ENCODE measurements around the gene MAST3. TPM values are rescaled to one million over a fixed set of nuclear protein-coding genes. Genes with fewer than 3 reads are reported as not detected.
"Not testable (repeated sequence)": the region's sequence is repeated elsewhere in the genome, so short reads cannot be mapped to it uniquely, and the experiment has no call there.

The MAST3 gene
- total RNA-seq, 1 donor from 2014 or later, result 3.2 TPM

- no peak for ATAC-seq
Measured at GRCh38 chr19:18141031-18141430, 43.5 kb downstream of the MAST3 start.

GRCh38 chr19:18143902-18144301, 46.3 kb downstream of the MAST3 start:
- no peak for ATAC-seq

GRCh38 chr19:18144361-18144760, 46.8 kb downstream of the MAST3 start:
- peak; percentile 4 for ATAC-seq

- ATAC-seq, result no peak
Measured at GRCh38 chr19:18144906-18145305, 47.3 kb downstream of the MAST3 start.

- ATAC-seq, result no peak
Measured at GRCh38 chr19:18145391-18145999, 47.9 kb downstream of the MAST3 start.

- ATAC-seq, result no peak
Measured at GRCh38 chr19:18147396-18147795, 49.8 kb downstream of the MAST3 start.

- no peak for ATAC-seq
Measured at GRCh38 chr19:18149596-18149975, 52.0 kb downstream of the MAST3 start.

- ATAC-seq, result no peak
Measured at GRCh38 chr19:18150776-18151624, 53.4 kb downstream of the MAST3 start.

- peak; percentile 55 for ATAC-seq
Measured at GRCh38 chr19:18152442-18152816, 54.9 kb downstream of the MAST3 start.

GRCh38 chr19:18152817-18153555, 55.4 kb downstream of the MAST3 start, which contains the start of gene PIK3R2:
Gene PIK3R2 (plus strand): TSS chr19:18153163. CDS start chr19:18155880, 2,717 bp downstream.
- peak; percentile 86 for ATAC-seq

GRCh38 chr19:18153556-18154134, 56.1 kb downstream of the MAST3 start:
- no peak for ATAC-seq

GRCh38 chr19:18155095-18156087, 57.8 kb downstream of the MAST3 start:
- no peak for ATAC-seq

GRCh38 chr19:18156268-18156667, 58.7 kb downstream of the MAST3 start:
- no peak for ATAC-seq

GRCh38 chr19:18156841-18157464, 59.4 kb downstream of the MAST3 start:
- ATAC-seq, result peak; percentile 47

- peak; percentile 22 for ATAC-seq
Measured at GRCh38 chr19:18157465-18158063, 60.0 kb downstream of the MAST3 start.

GRCh38 chr19:18158467-18158866, 60.9 kb downstream of the MAST3 start:
- no peak for ATAC-seq

- not testable (repeated sequence) for ATAC-seq
Measured at GRCh38 chr19:18159059-18159616, 61.6 kb downstream of the MAST3 start.

- no peak for ATAC-seq
Measured at GRCh38 chr19:18159810-18160209, 62.2 kb downstream of the MAST3 start.

GRCh38 chr19:18160493-18160970, 63.0 kb downstream of the MAST3 start:
- ATAC-seq, result no peak

GRCh38 chr19:18160971-18161635, 63.5 kb downstream of the MAST3 start:
- peak; percentile 73 for ATAC-seq
